H9 (cell line): ENCODE data around the gene CCL19. TPM values are rescaled to one million over a fixed set of nuclear protein-coding genes. Genes with fewer than 3 reads are reported as not detected.

Experiments
- DNase-seq: peaks from one replicate; pipeline ENCODE4 v3.0.0-alpha.2; 2017
- H2AFZ ChIP-seq: one replicate; pipeline ENCODE4 v1.6.1; 2013; ENCODE audit warnings: mild to moderate bottlenecking, low read length, control low read depth, moderate library complexity
- H2AK5ac ChIP-seq: 2 replicates; pipeline ENCODE4 v1.6.1; 2013; ENCODE audit warnings: low read length, control low read depth, mixed read lengths; ENCODE audit not compliant: insufficient read length
- H2BK120ac ChIP-seq: one replicate; pipeline ENCODE4 v1.6.1; 2013; ENCODE audit warnings: low read depth, mild to moderate bottlenecking, low read length, control low read depth, inconsistent platforms; ENCODE audit not compliant: poor library complexity, severe bottlenecking
- H2BK12ac ChIP-seq: 2 replicates; pipeline ENCODE4 v1.6.1; 2013; ENCODE audit warnings: low read length, control low read depth, mixed read lengths, low read depth; ENCODE audit not compliant: insufficient read length
- H2BK15ac ChIP-seq: 2 replicates; pipeline ENCODE4 v1.6.1; 2013; ENCODE audit warnings: low read depth, low read length, control low read depth
- H2BK20ac ChIP-seq: one replicate; pipeline ENCODE4 v1.6.1; 2013; ENCODE audit warnings: low read depth, mild to moderate bottlenecking, low read length, control low read depth, inconsistent platforms; ENCODE audit not compliant: poor library complexity, severe bottlenecking
- H2BK5ac ChIP-seq: 2 replicates; pipeline ENCODE4 v1.6.1; 2013; ENCODE audit warnings: low read length, control low read depth, mixed read lengths; ENCODE audit not compliant: insufficient read length
- H3K14ac ChIP-seq: 2 replicates; pipeline ENCODE4 v1.6.1; 2013; ENCODE audit warnings: low read length, control low read depth; ENCODE audit not compliant: insufficient read depth
- H3K18ac ChIP-seq: 2 replicates; pipeline ENCODE4 v1.6.1; 2013; ENCODE audit warnings: low read depth, mild to moderate bottlenecking, mixed read lengths, low read length, control low read depth; ENCODE audit not compliant: insufficient read length
- H3K23ac ChIP-seq: 2 replicates; pipeline ENCODE4 v1.6.1; 2013; ENCODE audit warnings: low read length, control low read depth, mixed read lengths, low read depth; ENCODE audit not compliant: insufficient read length
- H3K23me2 ChIP-seq: 2 replicates; pipeline ENCODE4 v1.6.1; 2013; ENCODE audit warnings: low read depth, mild to moderate bottlenecking, mixed read lengths, low read length, control low read depth; ENCODE audit not compliant: insufficient read length, poor library complexity, severe bottlenecking
- H3K27ac ChIP-seq: 2 replicates; pipeline ENCODE4 v1.5.1; 2013; ENCODE audit warnings: low read length, control low read depth, mixed read lengths, low read depth; ENCODE audit not compliant: insufficient read length
- H3K27me3 ChIP-seq: 2 replicates; pipeline ENCODE4 v1.6.1; 2013; ENCODE audit warnings: low read length, control low read depth, inconsistent platforms; ENCODE audit not compliant: insufficient read depth
- H3K4ac ChIP-seq: 2 replicates; pipeline ENCODE4 v1.6.1; 2013; ENCODE audit warnings: low read depth, mild to moderate bottlenecking, control low read depth, inconsistent platforms, low read length, moderate library complexity
- H3K4me1 ChIP-seq: 2 replicates; pipeline ENCODE4 v1.6.1; 2013; ENCODE audit warnings: low read length, control low read depth, inconsistent platforms; ENCODE audit not compliant: insufficient read depth
- H3K4me2 ChIP-seq: 2 replicates; pipeline ENCODE4 v1.6.1; 2013; ENCODE audit warnings: low read length, control low read depth, mixed read lengths; ENCODE audit not compliant: insufficient read length, insufficient read depth
- H3K56ac ChIP-seq: 2 replicates; pipeline ENCODE4 v1.6.1; 2013; ENCODE audit warnings: low read depth, mild to moderate bottlenecking, mixed read lengths, low read length, control low read depth; ENCODE audit not compliant: insufficient read length
- H3K79me1 ChIP-seq: 2 replicates; pipeline ENCODE4 v1.6.1; 2013; ENCODE audit warnings: low read depth, mild to moderate bottlenecking, moderate library complexity, low read length, control low read depth, inconsistent platforms; ENCODE audit not compliant: insufficient read depth, poor library complexity, severe bottlenecking
- H3K79me2 ChIP-seq: 2 replicates; pipeline ENCODE4 v1.6.1; 2013; ENCODE audit warnings: low read length, control low read depth, inconsistent platforms; ENCODE audit not compliant: insufficient read depth
- H3K9ac ChIP-seq: 2 replicates; pipeline ENCODE4 v1.6.1; 2013; ENCODE audit warnings: low read length, control low read depth, mixed read lengths; ENCODE audit not compliant: insufficient read length; ENCODE audit errors: extremely low read depth
- H3K9me3 ChIP-seq: one replicate; pipeline ENCODE4 v1.6.1; 2013; ENCODE audit warnings: low read depth, low read length, inconsistent platforms; ENCODE audit not compliant: control insufficient read depth
- H3T11ph ChIP-seq: one replicate; pipeline ENCODE4 v1.6.1; 2013; ENCODE audit warnings: mild to moderate bottlenecking, low read length, control low read depth, inconsistent platforms
- H4K20me1 ChIP-seq: one replicate; pipeline ENCODE4 v1.6.1; 2013; ENCODE audit not compliant: control insufficient read depth, insufficient read length, insufficient read depth
- H4K5ac ChIP-seq: 2 replicates; pipeline ENCODE4 v1.6.1; 2013; ENCODE audit warnings: low read depth, mild to moderate bottlenecking, mixed read lengths, low read length, control low read depth; ENCODE audit not compliant: insufficient read length
- H4K8ac ChIP-seq: replicated peaks from 2 replicates; pipeline ENCODE4 v1.6.1; 2013; ENCODE audit warnings: low read length, control low read depth, mixed read lengths, low read depth; ENCODE audit not compliant: insufficient read length
- H4K91ac ChIP-seq: 2 replicates; pipeline ENCODE4 v1.6.1; 2013; ENCODE audit warnings: low read depth, mild to moderate bottlenecking, moderate library complexity, mixed read lengths, low read length, control low read depth; ENCODE audit not compliant: insufficient read length
- H3K27ac Mint-ChIP-seq, 3 experiments: 2 replicates in 2 of 3; 3 replicates in 1 of 3; pipeline ENCODE4 v1.8.0; 2020 to 2021; ENCODE audit warnings: mixed read lengths in 3 of 3, mild to moderate bottlenecking in 1 of 3, moderate library complexity in 1 of 3
- H3K27me3 Mint-ChIP-seq: 2 replicates; pipeline ENCODE4 v1.8.0; 2021; ENCODE audit warnings: low read depth, mild to moderate bottlenecking, moderate library complexity, mixed read lengths
- H3K36me3 Mint-ChIP-seq, 3 experiments: 2 replicates in 2 of 3; 3 replicates in 1 of 3; pipeline ENCODE4 v1.8.0; 2020 to 2021; ENCODE audit warnings: low read depth in 3 of 3, mixed read lengths in 3 of 3; ENCODE audit not compliant: insufficient read depth in 1 of 3
- H3K4me1 Mint-ChIP-seq, 2 experiments: 2 replicates each; pipeline ENCODE4 v1.8.0; 2020; ENCODE audit warnings: mixed read lengths in 2 of 2
- H3K4me3 Mint-ChIP-seq, 2 experiments: 2 replicates in 1 of 2; 3 replicates in 1 of 2; pipeline ENCODE4 v1.8.0; 2020 to 2021; ENCODE audit warnings: mild to moderate bottlenecking in 2 of 2, mixed read lengths in 2 of 2, moderate library complexity in 1 of 2
- H3K9me3 Mint-ChIP-seq, 2 experiments: 2 replicates in 1 of 2; 3 replicates in 1 of 2; pipeline ENCODE4 v1.8.0; 2020; ENCODE audit warnings: mild to moderate bottlenecking in 2 of 2, mixed read lengths in 2 of 2, moderate library complexity in 1 of 2
- WGBS: extraction: QIAGEN DNeasy Blood & Tissue Kit; methylation state at CpG from one replicate; pipeline ENCODE4 v1.1.7; 2013; ENCODE audit warnings: missing lambda C conversion rate, low lambda C conversion rate, mixed read lengths; ENCODE audit not compliant: insufficient read length; ENCODE audit errors: extremely low coverage; 5-methylcytosine and 5-hydroxymethylcytosine counted together
- total RNA-seq: library from RNA; stranded (reverse); gene quantifications from 2 replicates; pipeline ENCODE4 v1.2.1, GENCODE V29; 2021
- TF ChIP-seq, protein P1 (sequence below): fragments of 200-600 bp; sonication (generic); conservative IDR thresholded peaks from 3 replicates; pipeline ENCODE4 v1.8.0; 2021; ENCODE audit warnings: antibody characterized with exemption, mild to moderate bottlenecking

The CCL19 gene
- total RNA-seq, 1 experiment from 2014 or later, result not detected

DNA sequence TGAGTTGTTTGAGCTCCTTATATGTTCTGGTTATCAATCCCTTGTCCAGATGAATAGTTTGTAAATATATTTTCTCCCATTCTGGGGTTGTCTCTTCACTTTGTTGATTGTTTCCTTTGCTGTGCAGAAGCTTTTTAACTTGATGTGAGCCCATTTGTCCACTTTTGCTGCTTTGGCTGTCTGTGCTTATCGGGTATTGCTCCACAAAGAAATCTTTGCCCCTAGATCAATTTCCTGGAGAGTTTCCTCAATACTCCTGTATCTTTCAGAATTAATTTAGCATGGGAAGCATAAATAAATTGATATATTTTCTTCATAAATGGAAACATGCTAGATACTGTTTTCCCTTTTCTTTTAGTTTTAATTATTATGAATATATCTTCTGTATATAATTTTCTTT is 41.4 kb upstream of the CCL19 start:
- Mint-ChIP-seq H3K27me3 (peaks cover 6% of the 10 kb centered on the region), H3K27ac (no peak overlapping the region), H3K36me3 (no peaks in the 10 kb centered on the region), H3K9me3 (no peaks in the 10 kb centered on the region), H3K4me3 (no peak overlapping the region), H3K4me1 (no peaks in the 10 kb centered on the region)
- no peak overlapping the region for H3K18ac ChIP-seq
- H3K4me2 ChIP-seq, result no peak overlapping the region
- no peak for DNase-seq
- no peak overlapping the region for H3K56ac ChIP-seq
- no peak overlapping the region for H2AK5ac ChIP-seq
- no peaks in the 10 kb centered on the region for H3K79me2 ChIP-seq
- H2BK120ac ChIP-seq, result no peak overlapping the region
- WGBS, result no CpG with 5 or more reads among the region's 1 CpG
- no peak overlapping the region for H2AFZ ChIP-seq
- H3K4me1 ChIP-seq, result no peaks in the 10 kb centered on the region
- H4K91ac ChIP-seq, result no peak overlapping the region
- H3T11ph ChIP-seq, result no peak overlapping the region
- TF ChIP-seq, protein P1, sequence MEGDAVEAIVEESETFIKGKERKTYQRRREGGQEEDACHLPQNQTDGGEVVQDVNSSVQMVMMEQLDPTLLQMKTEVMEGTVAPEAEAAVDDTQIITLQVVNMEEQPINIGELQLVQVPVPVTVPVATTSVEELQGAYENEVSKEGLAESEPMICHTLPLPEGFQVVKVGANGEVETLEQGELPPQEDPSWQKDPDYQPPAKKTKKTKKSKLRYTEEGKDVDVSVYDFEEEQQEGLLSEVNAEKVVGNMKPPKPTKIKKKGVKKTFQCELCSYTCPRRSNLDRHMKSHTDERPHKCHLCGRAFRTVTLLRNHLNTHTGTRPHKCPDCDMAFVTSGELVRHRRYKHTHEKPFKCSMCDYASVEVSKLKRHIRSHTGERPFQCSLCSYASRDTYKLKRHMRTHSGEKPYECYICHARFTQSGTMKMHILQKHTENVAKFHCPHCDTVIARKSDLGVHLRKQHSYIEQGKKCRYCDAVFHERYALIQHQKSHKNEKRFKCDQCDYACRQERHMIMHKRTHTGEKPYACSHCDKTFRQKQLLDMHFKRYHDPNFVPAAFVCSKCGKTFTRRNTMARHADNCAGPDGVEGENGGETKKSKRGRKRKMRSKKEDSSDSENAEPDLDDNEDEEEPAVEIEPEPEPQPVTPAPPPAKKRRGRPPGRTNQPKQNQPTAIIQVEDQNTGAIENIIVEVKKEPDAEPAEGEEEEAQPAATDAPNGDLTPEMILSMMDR, result no peak
- H4K20me1 ChIP-seq, result no peaks in the 10 kb centered on the region
- H3K23ac ChIP-seq, result no peak overlapping the region
- H3K23me2 ChIP-seq, result no peaks in the 10 kb centered on the region
- H2BK5ac ChIP-seq, result no peak overlapping the region
- H3K79me1 ChIP-seq, result no peaks in the 10 kb centered on the region
- no peak overlapping the region for H3K14ac ChIP-seq
- H4K5ac ChIP-seq, result no peak overlapping the region
- no peak overlapping the region for H2BK12ac ChIP-seq
- H3K27ac ChIP-seq, result no peak overlapping the region
- no peak overlapping the region for H3K9ac ChIP-seq
- H2BK15ac ChIP-seq, result no peak overlapping the region
- H4K8ac ChIP-seq, result no peak overlapping the region
- H2BK20ac ChIP-seq, result no peak overlapping the region
- no peak overlapping the region for H3K4ac ChIP-seq
- no peaks in the 10 kb centered on the region for H3K27me3 ChIP-seq
- no peaks in the 10 kb centered on the region for H3K9me3 ChIP-seq
